ENCODE data around the gene BLTP2. TPM values are rescaled to one million over a fixed set of nuclear protein-coding genes. Genes with fewer than 3 reads are reported as not detected.

The BLTP2 gene
- total and polyA plus RNA-seq, 2 of the 13 experiments (the other 11 are each of a cell fraction or from before 2014, with no cell fraction given): 66.7 to 80.9 TPM

DNA sequence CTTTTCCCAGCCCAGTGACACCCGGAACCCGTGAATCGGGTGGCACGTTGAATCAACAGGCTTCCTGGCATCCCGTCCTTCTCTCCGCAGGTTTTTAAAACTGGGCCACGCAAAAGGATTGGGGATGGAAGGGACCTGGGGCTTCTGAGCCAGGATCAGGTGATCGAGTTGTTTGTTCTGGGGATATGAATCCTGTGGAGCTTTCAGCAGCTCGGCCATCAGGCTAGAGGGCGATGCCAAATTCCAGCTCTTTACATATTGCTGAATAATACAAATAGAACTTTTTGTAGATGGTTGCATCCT lies 17.5 kb upstream of the BLTP2 start (continued):
- no peak for TF ChIP-seq ZNF672 (CRISPR knock-in tag; IDR thresholded peaks at IDR 0.05)
- no peak for TF ChIP-seq ZNF781 (CRISPR knock-in tag; IDR thresholded peaks at IDR 0.05; ENCODE audit: borderline replicate concordance, not compliant biosample characterization)
- TF ChIP-seq, protein P1, sequence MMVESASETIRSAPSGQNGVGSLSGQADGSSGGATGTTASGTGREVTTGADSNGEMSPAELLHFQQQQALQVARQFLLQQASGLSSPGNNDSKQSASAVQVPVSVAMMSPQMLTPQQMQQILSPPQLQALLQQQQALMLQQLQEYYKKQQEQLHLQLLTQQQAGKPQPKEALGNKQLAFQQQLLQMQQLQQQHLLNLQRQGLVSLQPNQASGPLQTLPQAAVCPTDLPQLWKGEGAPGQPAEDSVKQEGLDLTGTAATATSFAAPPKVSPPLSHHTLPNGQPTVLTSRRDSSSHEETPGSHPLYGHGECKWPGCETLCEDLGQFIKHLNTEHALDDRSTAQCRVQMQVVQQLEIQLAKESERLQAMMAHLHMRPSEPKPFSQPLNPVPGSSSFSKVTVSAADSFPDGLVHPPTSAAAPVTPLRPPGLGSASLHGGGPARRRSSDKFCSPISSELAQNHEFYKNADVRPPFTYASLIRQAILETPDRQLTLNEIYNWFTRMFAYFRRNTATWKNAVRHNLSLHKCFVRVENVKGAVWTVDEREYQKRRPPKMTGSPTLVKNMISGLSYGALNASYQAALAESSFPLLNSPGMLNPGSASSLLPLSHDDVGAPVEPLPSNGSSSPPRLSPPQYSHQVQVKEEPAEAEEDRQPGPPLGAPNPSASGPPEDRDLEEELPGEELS (CRISPR knock-in tag; IDR thresholded peaks at IDR 0.05): no peak
- TF ChIP-seq KDM1A (CRISPR knock-in tag; IDR thresholded peaks at IDR 0.05): no peak
- TF ChIP-seq ZFP36L2 (CRISPR knock-in tag; IDR thresholded peaks at IDR 0.05): no peak
- TF ChIP-seq ADNP (CRISPR knock-in tag; IDR thresholded peaks at IDR 0.05): no peak
- TF ChIP-seq, protein P2, sequence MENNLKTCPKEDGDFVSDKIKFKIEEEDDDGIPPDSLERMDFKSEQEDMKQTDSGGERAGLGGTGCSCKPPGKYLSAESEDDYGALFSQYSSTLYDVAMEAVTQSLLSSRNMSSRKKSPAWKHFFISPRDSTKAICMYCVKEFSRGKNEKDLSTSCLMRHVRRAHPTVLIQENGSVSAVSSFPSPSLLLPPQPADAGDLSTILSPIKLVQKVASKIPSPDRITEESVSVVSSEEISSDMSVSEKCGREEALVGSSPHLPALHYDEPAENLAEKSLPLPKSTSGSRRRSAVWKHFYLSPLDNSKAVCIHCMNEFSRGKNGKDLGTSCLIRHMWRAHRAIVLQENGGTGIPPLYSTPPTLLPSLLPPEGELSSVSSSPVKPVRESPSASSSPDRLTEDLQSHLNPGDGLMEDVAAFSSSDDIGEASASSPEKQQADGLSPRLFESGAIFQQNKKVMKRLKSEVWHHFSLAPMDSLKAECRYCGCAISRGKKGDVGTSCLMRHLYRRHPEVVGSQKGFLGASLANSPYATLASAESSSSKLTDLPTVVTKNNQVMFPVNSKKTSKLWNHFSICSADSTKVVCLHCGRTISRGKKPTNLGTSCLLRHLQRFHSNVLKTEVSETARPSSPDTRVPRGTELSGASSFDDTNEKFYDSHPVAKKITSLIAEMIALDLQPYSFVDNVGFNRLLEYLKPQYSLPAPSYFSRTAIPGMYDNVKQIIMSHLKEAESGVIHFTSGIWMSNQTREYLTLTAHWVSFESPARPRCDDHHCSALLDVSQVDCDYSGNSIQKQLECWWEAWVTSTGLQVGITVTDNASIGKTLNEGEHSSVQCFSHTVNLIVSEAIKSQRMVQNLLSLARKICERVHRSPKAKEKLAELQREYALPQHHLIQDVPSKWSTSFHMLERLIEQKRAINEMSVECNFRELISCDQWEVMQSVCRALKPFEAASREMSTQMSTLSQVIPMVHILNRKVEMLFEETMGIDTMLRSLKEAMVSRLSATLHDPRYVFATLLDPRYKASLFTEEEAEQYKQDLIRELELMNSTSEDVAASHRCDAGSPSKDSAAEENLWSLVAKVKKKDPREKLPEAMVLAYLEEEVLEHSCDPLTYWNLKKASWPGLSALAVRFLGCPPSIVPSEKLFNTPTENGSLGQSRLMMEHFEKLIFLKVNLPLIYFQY (CRISPR knock-in tag; IDR thresholded peaks at IDR 0.05; ENCODE audit: borderline replicate concordance): no peak
- peak; percentile 2; the same call in 1 of the 2 replicates for TF ChIP-seq SOX5 (CRISPR knock-in tag; IDR thresholded peaks at IDR 0.05; ENCODE audit: borderline replicate concordance)
- TF ChIP-seq, protein P3, sequence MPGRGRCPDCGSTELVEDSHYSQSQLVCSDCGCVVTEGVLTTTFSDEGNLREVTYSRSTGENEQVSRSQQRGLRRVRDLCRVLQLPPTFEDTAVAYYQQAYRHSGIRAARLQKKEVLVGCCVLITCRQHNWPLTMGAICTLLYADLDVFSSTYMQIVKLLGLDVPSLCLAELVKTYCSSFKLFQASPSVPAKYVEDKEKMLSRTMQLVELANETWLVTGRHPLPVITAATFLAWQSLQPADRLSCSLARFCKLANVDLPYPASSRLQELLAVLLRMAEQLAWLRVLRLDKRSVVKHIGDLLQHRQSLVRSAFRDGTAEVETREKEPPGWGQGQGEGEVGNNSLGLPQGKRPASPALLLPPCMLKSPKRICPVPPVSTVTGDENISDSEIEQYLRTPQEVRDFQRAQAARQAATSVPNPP (CRISPR knock-in tag; IDR thresholded peaks at IDR 0.05): no peak
- TF ChIP-seq ZC3H4 (CRISPR knock-in tag; IDR thresholded peaks at IDR 0.05; ENCODE audit: borderline replicate concordance): no peak
- TF ChIP-seq GPN1 (CRISPR knock-in tag; IDR thresholded peaks at IDR 0.05; ENCODE audit: borderline replicate concordance): no peak
- TF ChIP-seq MIER3 (CRISPR knock-in tag; IDR thresholded peaks at IDR 0.05; ENCODE audit: borderline replicate concordance): no peak
- no peak for TF ChIP-seq SMAD3 (CRISPR knock-in tag; IDR thresholded peaks at IDR 0.05)
- TF ChIP-seq ZNF878 (CRISPR knock-in tag; IDR thresholded peaks at IDR 0.05): 0 out of 2 replicates have a peak, but pooled peaks have one; percentile 5
- TF ChIP-seq SRSF9 (IDR thresholded peaks at IDR 0.05; ENCODE audit: borderline replicate concordance, insufficient read depth, low read depth, low read length, poor library complexity, severe bottlenecking): no peak
- TF ChIP-seq ZNF605 (CRISPR knock-in tag; IDR thresholded peaks at IDR 0.05): no peak
- TF ChIP-seq ZNF430 (CRISPR knock-in tag; IDR thresholded peaks at IDR 0.05): no peak
- TF ChIP-seq FOSL1 (CRISPR knock-in tag; IDR thresholded peaks at IDR 0.05; ENCODE audit: borderline replicate concordance): no peak
- TF ChIP-seq ZNF546 (CRISPR knock-in tag; conservative IDR thresholded peaks at IDR 0.05): 0 out of 2 replicates have a peak, but pooled peaks have one; percentile 46
- no peak for TF ChIP-seq ATRX (CRISPR knock-in tag; IDR thresholded peaks at IDR 0.05; ENCODE audit: borderline replicate concordance)
- no peak for TF ChIP-seq GATAD1 (CRISPR knock-in tag; IDR thresholded peaks at IDR 0.05)
- no peak for TF ChIP-seq FOXK1 (CRISPR knock-in tag; IDR thresholded peaks at IDR 0.05; ENCODE audit: borderline replicate concordance, low read depth)
- no peak for TF ChIP-seq ZNF564 (CRISPR knock-in tag; IDR thresholded peaks at IDR 0.05)
- TF ChIP-seq, protein P4, sequence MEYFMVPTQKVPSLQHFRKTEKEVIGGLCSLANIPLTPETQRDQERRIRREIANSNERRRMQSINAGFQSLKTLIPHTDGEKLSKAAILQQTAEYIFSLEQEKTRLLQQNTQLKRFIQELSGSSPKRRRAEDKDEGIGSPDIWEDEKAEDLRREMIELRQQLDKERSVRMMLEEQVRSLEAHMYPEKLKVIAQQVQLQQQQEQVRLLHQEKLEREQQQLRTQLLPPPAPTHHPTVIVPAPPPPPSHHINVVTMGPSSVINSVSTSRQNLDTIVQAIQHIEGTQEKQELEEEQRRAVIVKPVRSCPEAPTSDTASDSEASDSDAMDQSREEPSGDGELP (IDR thresholded peaks at IDR 0.05; ENCODE audit: borderline replicate concordance, low read depth): peak; percentile 37
- no peak for TF ChIP-seq MATR3 (CRISPR knock-in tag; IDR thresholded peaks at IDR 0.05)
- no peak for TF ChIP-seq GFI1 (CRISPR knock-in tag; IDR thresholded peaks at IDR 0.05; ENCODE audit: borderline replicate concordance)
